ENCODE measurements around the gene CHL1.

GRCh38 chr3:207973-208372, 11.4 kb downstream of the CHL1 start:
- TF ChIP-seq CTCF (IDR thresholded peaks at IDR 0.05) = no peak
- TF ChIP-seq POLR2AphosphoS5 (IDR thresholded peaks at IDR 0.05) = no peak

All from transverse colon (tissue), 4 donors.